NCI-H2107 (cell line): ENCODE measurements around the gene TMEM161B.
"Not testable (repeated sequence)": the region's sequence is repeated elsewhere in the genome, so short reads cannot be mapped to it uniquely, and the experiment has no call there.

Source experiments
- DNase-seq: peaks from one replicate; lab custom pipeline; 2025; lab: John Stamatoyannopoulos, UW

Gene TMEM161B

GRCh38 chr5:88248743-88249540 is 19.7 kb downstream of the TMEM161B start:
- no peak for DNase-seq

GRCh38 chr5:88248094-88248493 is 20.6 kb downstream of the TMEM161B start:
- no peak for DNase-seq

- no peak for DNase-seq
These were observed 22.8 kb downstream of the TMEM161B start for GRCh38 chr5:88245893-88246244.

- no peak for DNase-seq
These were observed 23.3 kb downstream of the TMEM161B start for GRCh38 chr5:88245241-88245892.

GRCh38 chr5:88244686-88245085 is 24.0 kb downstream of the TMEM161B start:
- DNase-seq: no peak

- DNase-seq: not testable (repeated sequence)
These were observed 25.2 kb downstream of the TMEM161B start for GRCh38 chr5:88243493-88243892.

GRCh38 chr5:88238732-88239131 is 29.9 kb downstream of the TMEM161B start:
- DNase-seq: no peak

GRCh38 chr5:88236866-88237642 is 31.6 kb downstream of the TMEM161B start:
- DNase-seq: no peak

GRCh38 chr5:88235828-88236227 is 32.8 kb downstream of the TMEM161B start:
- no peak for DNase-seq

GRCh38 chr5:88235346-88235745 is 33.3 kb downstream of the TMEM161B start:
- DNase-seq: no peak

- no peak for DNase-seq
These were observed 38.0 kb downstream of the TMEM161B start for GRCh38 chr5:88230546-88231066.

- DNase-seq: no peak
These were observed 41.7 kb downstream of the TMEM161B start for GRCh38 chr5:88226881-88227450.

- DNase-seq: no peak
These were observed 54.0 kb downstream of the TMEM161B start for GRCh38 chr5:88214655-88215054.

- no peak for DNase-seq
These were observed 61.1 kb downstream of the TMEM161B start for GRCh38 chr5:88207575-88207974.

GRCh38 chr5:88203981-88204750 is 64.5 kb downstream of the TMEM161B start:
- no peak for DNase-seq

- no peak for DNase-seq
These were observed 73.0 kb downstream of the TMEM161B start for GRCh38 chr5:88195636-88196035.

- DNase-seq: no peak
These were observed 74.7 kb downstream of the TMEM161B start for GRCh38 chr5:88193896-88194295.

- DNase-seq: no peak
These were observed 78.4 kb downstream of the TMEM161B start for GRCh38 chr5:88190106-88190834.

GRCh38 chr5:88189484-88189883 is 79.2 kb downstream of the TMEM161B start:
- not testable (repeated sequence) for DNase-seq

GRCh38 chr5:88188458-88189132 is 80.0 kb downstream of the TMEM161B start:
- no peak for DNase-seq
